WTC11 (cell line): ENCODE measurements around the gene STRIP1. TPM values are rescaled to one million over a fixed set of nuclear protein-coding genes. Genes with fewer than 3 reads are reported as not detected.

ENCODE experiments used
- ATAC-seq: fragments of 200-7000 bp; cut with Tn5 transposase; 2 replicates; pipeline ENCODE4 v1.10.0; 2021; ENCODE audit warnings: mild to moderate bottlenecking, moderate library complexity
- CTCF ChIA-PET: fragments of 300-600 bp; sonication (Branson Sonifier 250); formaldehyde crosslinking; loops from one replicate; lab custom pipeline; 2021; ENCODE audit warnings: antibody characterized with exemption; lab: Charles Lee
- POLR2A ChIA-PET: fragments of 350-600 bp; sonication (Branson Sonifier 250); formaldehyde crosslinking; loops from one replicate; lab custom pipeline; 2021; ENCODE audit warnings: antibody characterized with exemption; lab: Charles Lee
- DNase-seq: peaks from one replicate; pipeline ENCODE4 v3.0.0; 2021; ENCODE audit warnings: low spot score
- H3K27ac Mint-ChIP-seq: 2 replicates; pipeline ENCODE4 v1.8.0; 2021; ENCODE audit warnings: mixed read lengths
- H3K27me3 Mint-ChIP-seq: 2 replicates; pipeline ENCODE4 v1.8.0; 2021; ENCODE audit warnings: low read depth, mild to moderate bottlenecking, moderate library complexity, mixed read lengths
- H3K36me3 Mint-ChIP-seq: 2 replicates; pipeline ENCODE4 v1.8.0; 2021; ENCODE audit warnings: mixed read lengths
- H3K4me1 Mint-ChIP-seq: 2 replicates; pipeline ENCODE4 v1.8.0; 2022; ENCODE audit warnings: mixed read lengths
- H3K4me3 Mint-ChIP-seq: 2 replicates; pipeline ENCODE4 v1.8.0; 2021; ENCODE audit warnings: mild to moderate bottlenecking, moderate library complexity, mixed read lengths
- H3K9me3 Mint-ChIP-seq: 2 replicates; pipeline ENCODE4 v1.8.0; 2021; ENCODE audit warnings: mixed read lengths
- E2F5 ChIP-seq: sonication (generic); formaldehyde crosslinking; IDR thresholded peaks from 2 replicates; pipeline ENCODE4 v1.8.1; 2022; ENCODE audit warnings: mild to moderate bottlenecking, moderate library complexity, missing genetic modification reagents
- ELF4 ChIP-seq: sonication (generic); formaldehyde crosslinking; IDR thresholded peaks from 2 replicates; pipeline ENCODE4 v1.8.1; 2022; ENCODE audit warnings: low read depth, mild to moderate bottlenecking, moderate library complexity, missing genetic modification reagents
- EMX1 ChIP-seq: fragments of 250-450 bp; sonication (Bioruptor Pico); IDR thresholded peaks from 2 replicates; pipeline ENCODE4 v1.8.0; 2021; ENCODE audit warnings: mild to moderate bottlenecking
- FOXP1 ChIP-seq: sonication (generic); formaldehyde crosslinking; IDR thresholded peaks from 2 replicates; pipeline ENCODE4 v1.8.0; 2022; ENCODE audit warnings: missing genetic modification reagents, mild to moderate bottlenecking, moderate library complexity, borderline replicate concordance
- MAX ChIP-seq: sonication (generic); formaldehyde crosslinking; IDR thresholded peaks from 2 replicates; pipeline ENCODE4 v1.8.0; 2022; ENCODE audit warnings: mild to moderate bottlenecking, missing genetic modification reagents
- NFE2L1 ChIP-seq: sonication (generic); formaldehyde crosslinking; IDR thresholded peaks from 2 replicates; pipeline ENCODE4 v1.8.1; 2023; ENCODE audit warnings: missing genetic modification reagents
- NR1H2 ChIP-seq: sonication (generic); formaldehyde crosslinking; IDR thresholded peaks from 2 replicates; pipeline ENCODE4 v1.9.0; 2021; ENCODE audit warnings: mild to moderate bottlenecking, moderate library complexity, missing genetic modification reagents
- RELA ChIP-seq: sonication (generic); formaldehyde crosslinking; IDR thresholded peaks from 2 replicates; pipeline ENCODE4 v1.8.1; 2022; ENCODE audit warnings: missing genetic modification reagents, mild to moderate bottlenecking, borderline replicate concordance
- RORB ChIP-seq: fragments of 250-450 bp; sonication (Bioruptor Pico); IDR thresholded peaks from 2 replicates; pipeline ENCODE4 v1.9.0; 2021; ENCODE audit warnings: mild to moderate bottlenecking
- TEAD4 ChIP-seq: sonication (generic); formaldehyde crosslinking; IDR thresholded peaks from 2 replicates; pipeline ENCODE4 v1.8.0; 2022; ENCODE audit warnings: mild to moderate bottlenecking, missing genetic modification reagents
- ZNF121 ChIP-seq: sonication (generic); formaldehyde crosslinking; IDR thresholded peaks from 2 replicates; pipeline ENCODE4 v1.8.0; 2023; ENCODE audit warnings: missing genetic modification reagents
- total RNA-seq: library from RNA; stranded (reverse); gene quantifications from 3 replicates; pipeline ENCODE4 v1.2.3, GENCODE V29; 2021
- TF ChIP-seq, protein P1 (sequence below): sonication (generic); formaldehyde crosslinking; IDR thresholded peaks from 2 replicates; pipeline ENCODE4 v1.8.0; 2022; ENCODE audit warnings: missing genetic modification reagents
- TF ChIP-seq, protein P2 (sequence below): fragments of 250-450 bp; sonication (Bioruptor Pico); IDR thresholded peaks from 2 replicates; pipeline ENCODE4 v1.9.0; 2021; ENCODE audit warnings: mild to moderate bottlenecking, borderline replicate concordance
- TF ChIP-seq, protein P3 (sequence below): sonication (generic); formaldehyde crosslinking; IDR thresholded peaks from 2 replicates; pipeline ENCODE4 v1.8.0; 2022; ENCODE audit warnings: mild to moderate bottlenecking, missing genetic modification reagents

The STRIP1 gene
- total RNA-seq, 1 experiment from 2014 or later, result 42.8 TPM

DNA sequence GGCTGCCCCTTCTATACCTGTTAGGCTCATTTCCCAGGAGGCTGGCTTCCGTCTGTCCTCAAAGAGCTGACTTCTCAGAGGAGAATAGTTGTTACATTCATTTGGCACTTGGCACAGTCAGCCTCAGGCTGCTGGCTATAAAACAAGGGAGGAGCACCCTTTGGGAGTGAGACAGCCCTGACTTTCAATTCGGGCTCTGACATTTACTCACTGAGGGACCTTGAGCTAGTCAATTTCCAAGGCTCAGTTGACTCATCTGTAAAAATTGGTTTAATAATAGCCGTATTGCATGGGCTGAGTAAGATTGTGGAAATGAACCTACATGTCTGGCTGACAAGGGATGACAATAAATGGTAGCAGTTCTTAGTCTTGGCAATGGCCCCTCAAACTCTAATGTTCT is 22.4 kb downstream of the STRIP1 start:
- no peak overlapping the region for H3K4me3 Mint-ChIP-seq

More for the DNA sequence above, 22.4 kb downstream of the STRIP1 start:
- CTCF ChIA-PET, result interaction anchor here (1.2 to 1.4 kb wide), 2 partner anchors 27 to 31 kb away, joined by 3 to 4 read pairs; no protein-coding TSS in a partner anchor
- no peak for DNase-seq
- no peak for ATAC-seq
- Mint-ChIP-seq H3K27ac (no peak overlapping the region), H3K9me3 (no peaks in the 10 kb centered on the region), H3K36me3 (peaks cover 56% of the 10 kb centered on the region), H3K4me1 (no peaks in the 10 kb centered on the region), H3K27me3 (no peaks in the 10 kb centered on the region)
- POLR2A ChIA-PET, result no interaction called here
- TF ChIP-seq ZNF121 (CRISPR knock-in tag) (no peak), FOXP1 (no peak), TEAD4 (CRISPR knock-in tag) (no peak), RELA (CRISPR knock-in tag) (no peak), RORB (CRISPR knock-in tag) (no peak), MAX (CRISPR knock-in tag) (no peak), ELF4 (no peak), E2F5 (CRISPR knock-in tag) (no peak), NR1H2 (no peak), EMX1 (CRISPR knock-in tag) (no peak), NFE2L1 (CRISPR knock-in tag) (no peak)
- TF ChIP-seq, protein P1, sequence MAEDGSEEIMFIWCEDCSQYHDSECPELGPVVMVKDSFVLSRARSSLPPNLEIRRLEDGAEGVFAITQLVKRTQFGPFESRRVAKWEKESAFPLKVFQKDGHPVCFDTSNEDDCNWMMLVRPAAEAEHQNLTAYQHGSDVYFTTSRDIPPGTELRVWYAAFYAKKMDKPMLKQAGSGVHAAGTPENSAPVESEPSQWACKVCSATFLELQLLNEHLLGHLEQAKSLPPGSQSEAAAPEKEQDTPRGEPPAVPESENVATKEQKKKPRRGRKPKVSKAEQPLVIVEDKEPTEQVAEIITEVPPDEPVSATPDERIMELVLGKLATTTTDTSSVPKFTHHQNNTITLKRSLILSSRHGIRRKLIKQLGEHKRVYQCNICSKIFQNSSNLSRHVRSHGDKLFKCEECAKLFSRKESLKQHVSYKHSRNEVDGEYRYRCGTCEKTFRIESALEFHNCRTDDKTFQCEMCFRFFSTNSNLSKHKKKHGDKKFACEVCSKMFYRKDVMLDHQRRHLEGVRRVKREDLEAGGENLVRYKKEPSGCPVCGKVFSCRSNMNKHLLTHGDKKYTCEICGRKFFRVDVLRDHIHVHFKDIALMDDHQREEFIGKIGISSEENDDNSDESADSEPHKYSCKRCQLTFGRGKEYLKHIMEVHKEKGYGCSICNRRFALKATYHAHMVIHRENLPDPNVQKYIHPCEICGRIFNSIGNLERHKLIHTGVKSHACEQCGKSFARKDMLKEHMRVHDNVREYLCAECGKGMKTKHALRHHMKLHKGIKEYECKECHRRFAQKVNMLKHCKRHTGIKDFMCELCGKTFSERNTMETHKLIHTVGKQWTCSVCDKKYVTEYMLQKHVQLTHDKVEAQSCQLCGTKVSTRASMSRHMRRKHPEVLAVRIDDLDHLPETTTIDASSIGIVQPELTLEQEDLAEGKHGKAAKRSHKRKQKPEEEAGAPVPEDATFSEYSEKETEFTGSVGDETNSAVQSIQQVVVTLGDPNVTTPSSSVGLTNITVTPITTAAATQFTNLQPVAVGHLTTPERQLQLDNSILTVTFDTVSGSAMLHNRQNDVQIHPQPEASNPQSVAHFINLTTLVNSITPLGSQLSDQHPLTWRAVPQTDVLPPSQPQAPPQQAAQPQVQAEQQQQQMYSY (CRISPR knock-in tag), result no peak
- TF ChIP-seq, protein P2, sequence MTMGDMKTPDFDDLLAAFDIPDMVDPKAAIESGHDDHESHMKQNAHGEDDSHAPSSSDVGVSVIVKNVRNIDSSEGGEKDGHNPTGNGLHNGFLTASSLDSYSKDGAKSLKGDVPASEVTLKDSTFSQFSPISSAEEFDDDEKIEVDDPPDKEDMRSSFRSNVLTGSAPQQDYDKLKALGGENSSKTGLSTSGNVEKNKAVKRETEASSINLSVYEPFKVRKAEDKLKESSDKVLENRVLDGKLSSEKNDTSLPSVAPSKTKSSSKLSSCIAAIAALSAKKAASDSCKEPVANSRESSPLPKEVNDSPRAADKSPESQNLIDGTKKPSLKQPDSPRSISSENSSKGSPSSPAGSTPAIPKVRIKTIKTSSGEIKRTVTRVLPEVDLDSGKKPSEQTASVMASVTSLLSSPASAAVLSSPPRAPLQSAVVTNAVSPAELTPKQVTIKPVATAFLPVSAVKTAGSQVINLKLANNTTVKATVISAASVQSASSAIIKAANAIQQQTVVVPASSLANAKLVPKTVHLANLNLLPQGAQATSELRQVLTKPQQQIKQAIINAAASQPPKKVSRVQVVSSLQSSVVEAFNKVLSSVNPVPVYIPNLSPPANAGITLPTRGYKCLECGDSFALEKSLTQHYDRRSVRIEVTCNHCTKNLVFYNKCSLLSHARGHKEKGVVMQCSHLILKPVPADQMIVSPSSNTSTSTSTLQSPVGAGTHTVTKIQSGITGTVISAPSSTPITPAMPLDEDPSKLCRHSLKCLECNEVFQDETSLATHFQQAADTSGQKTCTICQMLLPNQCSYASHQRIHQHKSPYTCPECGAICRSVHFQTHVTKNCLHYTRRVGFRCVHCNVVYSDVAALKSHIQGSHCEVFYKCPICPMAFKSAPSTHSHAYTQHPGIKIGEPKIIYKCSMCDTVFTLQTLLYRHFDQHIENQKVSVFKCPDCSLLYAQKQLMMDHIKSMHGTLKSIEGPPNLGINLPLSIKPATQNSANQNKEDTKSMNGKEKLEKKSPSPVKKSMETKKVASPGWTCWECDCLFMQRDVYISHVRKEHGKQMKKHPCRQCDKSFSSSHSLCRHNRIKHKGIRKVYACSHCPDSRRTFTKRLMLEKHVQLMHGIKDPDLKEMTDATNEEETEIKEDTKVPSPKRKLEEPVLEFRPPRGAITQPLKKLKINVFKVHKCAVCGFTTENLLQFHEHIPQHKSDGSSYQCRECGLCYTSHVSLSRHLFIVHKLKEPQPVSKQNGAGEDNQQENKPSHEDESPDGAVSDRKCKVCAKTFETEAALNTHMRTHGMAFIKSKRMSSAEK (CRISPR knock-in tag), result no peak
- TF ChIP-seq, protein P3, sequence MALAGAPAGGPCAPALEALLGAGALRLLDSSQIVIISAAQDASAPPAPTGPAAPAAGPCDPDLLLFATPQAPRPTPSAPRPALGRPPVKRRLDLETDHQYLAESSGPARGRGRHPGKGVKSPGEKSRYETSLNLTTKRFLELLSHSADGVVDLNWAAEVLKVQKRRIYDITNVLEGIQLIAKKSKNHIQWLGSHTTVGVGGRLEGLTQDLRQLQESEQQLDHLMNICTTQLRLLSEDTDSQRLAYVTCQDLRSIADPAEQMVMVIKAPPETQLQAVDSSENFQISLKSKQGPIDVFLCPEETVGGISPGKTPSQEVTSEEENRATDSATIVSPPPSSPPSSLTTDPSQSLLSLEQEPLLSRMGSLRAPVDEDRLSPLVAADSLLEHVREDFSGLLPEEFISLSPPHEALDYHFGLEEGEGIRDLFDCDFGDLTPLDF (CRISPR knock-in tag), result no peak
- TF ChIP-seq, all 79 proteins: peak for 0
